ENCODE results near the gene LRRFIP2.
"Not testable (repeated sequence)": the region's sequence is repeated elsewhere in the genome, so short reads cannot be mapped to it uniquely, and the experiment has no call there.

The LRRFIP2 gene

GRCh38 chr3:37067577-37067976, 106.8 kb downstream of the LRRFIP2 start:
- no peak overlapping the region for H3K27ac ChIP-seq
- TF ChIP-seq, protein P1, sequence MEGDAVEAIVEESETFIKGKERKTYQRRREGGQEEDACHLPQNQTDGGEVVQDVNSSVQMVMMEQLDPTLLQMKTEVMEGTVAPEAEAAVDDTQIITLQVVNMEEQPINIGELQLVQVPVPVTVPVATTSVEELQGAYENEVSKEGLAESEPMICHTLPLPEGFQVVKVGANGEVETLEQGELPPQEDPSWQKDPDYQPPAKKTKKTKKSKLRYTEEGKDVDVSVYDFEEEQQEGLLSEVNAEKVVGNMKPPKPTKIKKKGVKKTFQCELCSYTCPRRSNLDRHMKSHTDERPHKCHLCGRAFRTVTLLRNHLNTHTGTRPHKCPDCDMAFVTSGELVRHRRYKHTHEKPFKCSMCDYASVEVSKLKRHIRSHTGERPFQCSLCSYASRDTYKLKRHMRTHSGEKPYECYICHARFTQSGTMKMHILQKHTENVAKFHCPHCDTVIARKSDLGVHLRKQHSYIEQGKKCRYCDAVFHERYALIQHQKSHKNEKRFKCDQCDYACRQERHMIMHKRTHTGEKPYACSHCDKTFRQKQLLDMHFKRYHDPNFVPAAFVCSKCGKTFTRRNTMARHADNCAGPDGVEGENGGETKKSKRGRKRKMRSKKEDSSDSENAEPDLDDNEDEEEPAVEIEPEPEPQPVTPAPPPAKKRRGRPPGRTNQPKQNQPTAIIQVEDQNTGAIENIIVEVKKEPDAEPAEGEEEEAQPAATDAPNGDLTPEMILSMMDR (conservative IDR thresholded peaks at IDR 0.05; ENCODE audit: low read depth) = no peak
- no peak for DNase-seq (ENCODE audit: low spot score)
- ChIA-PET POLR2A (ENCODE audit: low non-redundant PET) (no interaction called here), CTCF (no interaction called here)

DNA sequence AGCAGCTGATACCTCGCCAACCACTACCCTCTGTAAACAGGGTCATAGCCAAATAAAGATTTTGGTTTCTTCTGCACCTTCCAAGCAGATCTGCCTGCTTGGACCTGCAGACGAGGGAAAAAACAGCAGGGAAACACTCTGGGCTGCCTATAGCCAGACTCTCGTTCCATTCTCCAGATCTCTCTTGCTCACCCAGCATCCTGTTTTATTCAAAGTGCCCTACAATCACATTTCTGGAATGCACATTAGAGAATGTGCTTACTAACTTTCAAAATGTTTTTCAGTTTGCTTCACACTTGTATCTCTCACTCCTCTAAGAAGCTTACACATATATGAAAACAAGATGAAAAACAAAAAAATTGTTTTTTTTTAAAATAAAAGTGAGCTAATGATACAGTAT, 109.6 kb downstream of the LRRFIP2 start:
- ChIA-PET POLR2A (ENCODE audit: low non-redundant PET) (no interaction called here), CTCF (no interaction called here)
- TF ChIP-seq, protein P1 (conservative IDR thresholded peaks at IDR 0.05; ENCODE audit: low read depth) = no peak
- DNase-seq (ENCODE audit: low spot score) = no peak
- no peak overlapping the region for H3K27ac ChIP-seq

DNA sequence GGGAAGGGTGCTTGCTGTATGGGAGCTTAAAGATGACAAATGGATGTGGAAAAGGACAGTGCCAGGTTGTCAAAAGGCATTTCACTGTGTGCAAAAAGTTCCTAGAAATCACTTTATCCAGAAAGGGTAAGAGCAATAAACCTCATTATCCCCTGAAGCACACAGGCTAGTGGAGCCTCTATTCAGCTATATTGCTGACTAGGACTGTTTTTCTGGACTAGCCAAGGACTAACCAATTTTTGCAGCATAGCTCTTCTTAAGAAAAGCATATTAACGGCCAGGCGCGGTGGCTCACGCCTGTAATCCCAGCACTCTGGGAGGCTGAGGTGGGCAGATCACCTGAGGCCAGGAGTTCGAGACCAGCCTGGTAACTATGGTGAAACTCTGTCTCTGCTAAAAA, 116.3 kb downstream of the LRRFIP2 start:
- TF ChIP-seq, protein P1 (conservative IDR thresholded peaks at IDR 0.05; ENCODE audit: low read depth) = no peak
- DNase-seq (ENCODE audit: low spot score) = no peak
- CTCF ChIA-PET = no interaction called here
- no peak overlapping the region for H3K27ac ChIP-seq
- POLR2A ChIA-PET (ENCODE audit: low non-redundant PET) = no interaction called here

DNA sequence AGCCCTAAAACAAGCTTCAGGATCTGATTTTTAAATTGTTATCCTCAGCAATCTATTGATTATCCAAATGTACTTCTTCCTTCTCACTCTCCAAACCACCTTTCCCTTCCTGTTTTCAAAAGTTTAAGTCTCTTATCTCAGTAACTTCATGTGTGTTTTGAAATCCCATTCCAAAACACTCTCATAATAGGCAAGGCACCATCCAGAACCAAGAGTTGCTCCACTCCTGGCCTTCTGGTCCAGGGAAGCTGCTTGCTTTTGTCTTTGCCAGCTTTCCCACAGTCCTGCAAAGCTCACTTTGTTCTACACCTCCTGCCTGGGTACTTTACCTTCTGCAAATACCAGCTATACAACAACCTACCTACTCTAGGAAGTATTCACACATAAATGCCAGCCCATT, 117.6 kb downstream of the LRRFIP2 start:
- ChIA-PET POLR2A (ENCODE audit: low non-redundant PET) (no interaction called here), CTCF (interaction anchor here (0.9 kb wide), 1 partner anchor 157 kb away, joined by 6 read pairs; no protein-coding TSS in a partner anchor)
- H3K27ac ChIP-seq = no peak overlapping the region
- DNase-seq (ENCODE audit: low spot score) = no peak
- TF ChIP-seq, protein P1 (conservative IDR thresholded peaks at IDR 0.05; ENCODE audit: low read depth) = no peak

GRCh38 chr3:37055077-37055476, 119.3 kb downstream of the LRRFIP2 start:
- DNase-seq (ENCODE audit: low spot score); POLR2A ChIA-PET (ENCODE audit: low non-redundant PET); CTCF ChIA-PET: not testable (repeated sequence)
- H3K27ac ChIP-seq = peak overlapping the region; percentile 37

- H3K27ac ChIP-seq = no peak overlapping the region
- ChIA-PET POLR2A (ENCODE audit: low non-redundant PET) (no interaction called here), CTCF (no interaction called here)
- no peak for DNase-seq (ENCODE audit: low spot score)
- TF ChIP-seq, protein P1 (conservative IDR thresholded peaks at IDR 0.05; ENCODE audit: low read depth) = no peak
Observed at GRCh38 chr3:37054370-37054769, 120.0 kb downstream of the LRRFIP2 start.

GRCh38 chr3:37053753-37054152, 120.6 kb downstream of the LRRFIP2 start:
- 0 out of 2 replicates have a peak overlapping the region, but pooled peaks have one; percentile 31 for H3K27ac ChIP-seq
- CTCF ChIA-PET = no interaction called here
- POLR2A ChIA-PET (ENCODE audit: low non-redundant PET) = no interaction called here
- DNase-seq (ENCODE audit: low spot score) = no peak
- TF ChIP-seq, protein P1 (conservative IDR thresholded peaks at IDR 0.05; ENCODE audit: low read depth) = no peak

Measured in RWPE1 (cell line).